HG03060 (cell line): ENCODE results near the gene DDO.

Experiments used
- ATAC-seq: cut with Tn5 transposase; IDR thresholded peaks from one replicate; pipeline ENCODE4 v1.9.1; 2021; ENCODE audit warnings: low read depth, moderate number of reproducible peaks; ENCODE audit not compliant: unreplicated experiment

The DDO gene

DNA sequence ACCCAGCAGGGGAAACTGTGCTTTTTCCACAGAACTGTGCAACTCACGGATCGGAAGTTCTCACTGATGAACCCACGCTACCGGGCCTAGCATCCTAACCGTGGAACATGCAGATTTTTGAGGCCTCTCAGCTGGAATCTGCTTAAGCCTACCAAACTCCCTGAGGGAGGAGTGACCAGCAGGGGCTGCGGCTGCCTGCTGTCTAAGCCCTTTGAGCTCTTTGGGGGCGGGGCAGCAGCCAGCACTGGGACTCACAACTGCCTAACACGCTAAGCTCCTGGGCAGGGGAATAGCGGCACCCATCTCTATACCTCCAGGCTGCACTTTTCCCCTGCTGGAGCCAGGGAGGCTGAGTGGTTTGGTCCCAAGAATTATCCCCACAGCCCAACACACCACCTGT is 36.8 kb downstream of the DDO start:
- ATAC-seq: no peak

DNA sequence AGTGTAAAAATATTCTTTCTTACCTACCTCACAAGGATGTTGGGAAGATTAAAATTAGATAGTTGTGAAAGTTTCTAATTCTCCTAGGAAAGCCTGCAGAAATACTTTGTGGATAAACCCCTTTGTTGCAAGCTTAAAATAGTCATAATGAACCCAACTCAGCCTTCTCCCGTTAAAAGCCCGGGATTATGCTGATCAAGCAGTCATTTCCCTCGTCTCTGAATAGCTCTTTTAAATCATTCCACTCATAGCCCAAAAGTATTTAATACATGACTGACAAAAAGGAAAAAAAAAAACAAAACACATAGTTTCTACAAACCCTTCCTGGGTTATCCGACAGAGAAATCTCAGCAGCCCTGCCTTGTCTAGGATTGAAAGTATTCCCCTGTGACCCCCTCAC is 46.3 kb downstream of the DDO start:
- no peak for ATAC-seq

DNA sequence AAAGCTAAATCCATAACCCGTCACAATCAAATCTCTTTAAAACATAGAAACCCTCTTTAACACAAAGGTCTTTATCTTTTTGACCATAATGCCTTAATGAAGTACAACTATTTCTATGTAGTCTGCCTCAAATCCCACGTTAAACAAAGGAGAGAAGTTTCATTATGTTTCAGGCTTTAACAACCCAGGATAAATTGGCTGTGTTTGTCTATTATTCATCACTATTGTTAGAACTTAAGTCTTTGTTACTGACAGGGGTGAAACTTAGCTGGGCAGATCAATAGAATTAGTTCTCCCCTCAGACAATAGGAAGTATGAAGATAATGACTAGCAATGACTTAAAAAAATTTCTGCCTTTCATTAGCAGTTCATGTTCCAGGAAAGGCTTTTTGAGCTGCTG is 47.1 kb downstream of the DDO start:
- no peak for ATAC-seq

DNA sequence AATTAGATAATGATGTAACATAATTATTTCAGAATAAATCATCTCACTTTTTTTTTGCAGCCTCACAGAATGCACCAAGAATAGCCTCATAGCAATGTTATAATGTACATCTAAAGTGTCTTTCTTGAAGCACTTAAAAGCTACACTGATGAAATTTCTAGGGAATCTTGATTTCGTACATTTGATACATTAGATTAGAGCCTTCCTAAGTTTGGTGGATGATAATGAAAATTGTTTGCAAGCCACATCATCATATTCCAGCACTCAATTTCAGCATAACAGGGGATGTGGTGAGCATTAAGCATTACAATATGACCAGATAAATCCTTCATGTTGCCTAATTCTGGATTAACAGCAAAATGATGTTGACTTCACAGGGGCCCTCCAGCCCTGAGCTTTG is 47.5 kb downstream of the DDO start:
- ATAC-seq: no peak

DNA sequence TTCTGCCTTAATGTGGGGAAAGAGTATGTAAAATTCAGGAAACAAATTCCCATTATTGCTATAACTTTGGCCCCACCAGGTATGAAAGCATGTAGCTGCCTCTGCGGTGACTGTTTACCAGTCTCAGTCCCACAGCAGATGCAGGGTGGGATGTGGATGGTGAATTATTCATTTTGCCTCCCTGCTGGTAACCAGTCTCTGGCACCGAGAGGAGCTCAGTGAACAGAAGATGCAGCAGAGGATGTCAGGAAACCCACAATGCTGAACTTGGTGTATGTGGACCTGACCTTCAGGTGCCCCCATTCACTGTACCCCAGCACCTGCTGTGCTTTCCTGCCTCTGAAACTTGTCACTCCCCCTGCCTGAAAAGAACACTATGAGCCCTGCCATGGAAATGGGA is 48.4 kb downstream of the DDO start:
- ATAC-seq: no peak

DNA sequence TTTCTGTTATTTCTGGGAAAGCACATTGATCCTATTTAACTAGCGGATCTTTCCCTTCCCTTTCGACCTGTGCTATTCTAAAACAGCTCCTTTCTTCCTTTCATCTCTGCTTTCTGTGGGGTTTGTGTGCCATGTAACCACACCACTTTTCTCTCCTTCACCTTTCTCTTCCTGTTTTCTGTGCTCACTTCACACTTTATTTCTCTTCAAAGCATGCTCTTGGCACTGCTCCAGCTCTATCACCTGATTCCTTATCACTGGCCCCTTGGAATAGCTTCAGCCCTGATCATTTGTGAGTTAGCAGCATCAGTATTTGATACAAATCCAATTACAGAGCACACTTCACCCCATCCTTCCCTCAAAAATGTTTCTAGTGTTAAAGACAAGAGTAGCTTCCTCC is 49.1 kb downstream of the DDO start:
- ATAC-seq: no peak

DNA sequence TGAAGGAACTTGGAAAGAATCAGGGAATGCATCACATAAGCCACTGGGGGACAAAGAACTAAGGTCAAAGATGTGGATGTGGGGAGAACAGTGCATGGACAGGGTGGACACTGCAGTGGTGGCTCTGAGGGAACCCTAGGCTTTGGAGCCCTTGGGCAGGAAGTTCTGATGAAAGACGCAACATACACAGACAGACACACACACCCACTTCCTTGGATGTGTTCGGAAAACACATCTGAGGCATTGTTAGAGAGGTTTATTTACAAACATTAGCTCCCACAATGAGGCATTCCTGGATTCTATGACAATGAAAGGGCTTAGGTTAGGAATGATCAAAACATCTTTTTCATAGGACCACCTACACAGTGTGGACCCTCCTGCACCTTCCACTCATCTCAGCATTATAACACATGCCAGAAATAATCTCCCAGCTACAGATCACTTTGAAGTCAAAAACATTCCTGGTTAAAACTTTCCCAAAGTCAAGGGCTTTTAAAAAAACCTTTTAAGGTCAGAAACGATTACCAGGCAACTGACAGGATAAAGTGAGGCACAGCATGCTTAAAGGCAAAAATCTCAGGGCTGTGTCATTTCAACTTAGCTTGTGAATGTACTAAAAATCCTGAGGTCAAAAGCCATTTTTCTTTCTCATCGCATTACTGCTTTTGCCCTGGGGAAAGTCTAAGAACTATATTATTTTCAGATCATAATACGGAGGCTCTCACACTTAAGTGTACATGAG is 50.8 kb downstream of the DDO start:
- ATAC-seq: no peak

DNA sequence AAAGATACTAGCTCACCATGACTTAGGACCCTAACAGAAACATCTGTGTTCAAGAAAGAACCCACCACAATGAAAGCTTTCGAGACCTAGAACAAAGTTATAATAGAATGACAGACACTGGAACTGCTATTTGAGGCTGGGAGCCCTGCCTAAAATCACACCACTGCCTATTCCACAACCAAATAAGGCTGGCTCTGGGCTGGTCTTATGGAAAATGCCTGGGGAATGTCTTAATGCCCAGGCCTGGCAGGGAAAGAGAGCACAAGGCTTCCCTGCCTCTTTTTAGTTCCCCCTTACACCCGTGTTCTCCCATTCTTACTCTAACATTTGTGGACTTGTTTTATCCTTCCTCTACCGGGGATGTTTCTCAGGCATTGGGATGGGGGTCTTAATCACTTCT is 51.6 kb downstream of the DDO start:
- no peak for ATAC-seq

DNA sequence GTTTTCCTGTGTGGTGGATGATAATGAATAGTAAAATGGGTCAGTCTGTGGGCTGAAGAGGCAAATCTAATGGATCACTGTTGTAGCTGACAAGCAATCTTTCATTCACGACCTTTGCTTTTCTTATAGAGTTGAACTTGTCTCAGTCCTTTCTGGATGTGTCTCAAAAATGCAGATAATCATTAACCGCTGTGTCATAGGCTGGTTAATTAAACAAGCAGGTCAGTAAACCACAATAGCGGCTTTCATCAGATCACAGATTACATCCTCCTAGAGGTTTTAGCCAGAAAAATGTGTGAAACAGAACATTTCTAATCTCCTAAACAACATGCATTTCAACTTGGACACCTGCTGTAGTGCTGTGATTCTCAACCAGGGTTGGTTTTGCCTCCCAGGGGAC is 54.7 kb downstream of the DDO start:
- no peak for ATAC-seq

DNA sequence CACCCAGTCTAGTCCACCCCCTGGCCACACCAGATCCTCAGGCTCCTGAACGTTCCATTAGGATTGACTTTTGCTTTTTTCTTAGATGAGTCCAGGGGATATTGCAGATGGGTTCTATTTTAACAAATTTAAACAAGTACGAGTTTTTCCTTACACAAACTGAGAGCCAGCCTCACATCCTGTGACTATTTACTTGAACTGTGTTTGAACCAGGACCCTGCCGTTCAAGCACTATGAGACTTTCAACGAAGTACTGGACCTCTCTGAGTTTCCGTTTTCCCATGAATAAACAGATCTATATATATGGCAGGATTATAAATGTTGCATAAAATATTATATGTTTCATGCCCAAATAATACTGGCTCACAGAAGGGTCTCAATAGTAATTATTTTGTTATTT is 55.8 kb downstream of the DDO start:
- ATAC-seq: no peak

DNA sequence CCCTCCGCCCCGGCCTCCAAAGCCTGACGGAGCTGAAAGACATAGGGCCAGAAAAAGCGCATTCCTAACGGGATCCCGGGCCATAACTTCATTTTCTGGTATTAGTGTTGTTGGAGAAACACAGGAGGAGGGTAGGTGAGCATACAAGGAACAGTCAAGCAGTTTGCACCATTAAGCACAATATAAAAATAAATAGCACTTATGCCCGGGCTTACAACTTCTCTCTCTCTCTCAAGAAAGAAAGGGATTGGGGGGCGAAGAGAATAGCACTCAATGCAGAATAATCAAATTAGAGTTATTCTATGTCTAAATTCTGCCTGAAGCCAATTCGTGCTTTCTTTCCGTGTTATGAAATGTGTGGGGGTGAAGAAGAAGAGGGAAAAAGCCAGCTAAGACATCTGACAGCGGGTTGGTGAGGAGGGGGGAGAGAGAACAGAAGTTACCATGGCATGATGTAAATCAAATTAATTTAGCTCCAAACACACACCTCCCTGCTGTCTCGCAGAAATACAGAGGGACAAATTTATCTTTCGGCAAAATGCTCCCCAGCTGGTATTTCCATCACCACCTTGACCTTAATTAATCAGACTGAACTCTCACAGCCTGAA is 56.7 kb downstream of the DDO start:
- ATAC-seq: no peak

DNA sequence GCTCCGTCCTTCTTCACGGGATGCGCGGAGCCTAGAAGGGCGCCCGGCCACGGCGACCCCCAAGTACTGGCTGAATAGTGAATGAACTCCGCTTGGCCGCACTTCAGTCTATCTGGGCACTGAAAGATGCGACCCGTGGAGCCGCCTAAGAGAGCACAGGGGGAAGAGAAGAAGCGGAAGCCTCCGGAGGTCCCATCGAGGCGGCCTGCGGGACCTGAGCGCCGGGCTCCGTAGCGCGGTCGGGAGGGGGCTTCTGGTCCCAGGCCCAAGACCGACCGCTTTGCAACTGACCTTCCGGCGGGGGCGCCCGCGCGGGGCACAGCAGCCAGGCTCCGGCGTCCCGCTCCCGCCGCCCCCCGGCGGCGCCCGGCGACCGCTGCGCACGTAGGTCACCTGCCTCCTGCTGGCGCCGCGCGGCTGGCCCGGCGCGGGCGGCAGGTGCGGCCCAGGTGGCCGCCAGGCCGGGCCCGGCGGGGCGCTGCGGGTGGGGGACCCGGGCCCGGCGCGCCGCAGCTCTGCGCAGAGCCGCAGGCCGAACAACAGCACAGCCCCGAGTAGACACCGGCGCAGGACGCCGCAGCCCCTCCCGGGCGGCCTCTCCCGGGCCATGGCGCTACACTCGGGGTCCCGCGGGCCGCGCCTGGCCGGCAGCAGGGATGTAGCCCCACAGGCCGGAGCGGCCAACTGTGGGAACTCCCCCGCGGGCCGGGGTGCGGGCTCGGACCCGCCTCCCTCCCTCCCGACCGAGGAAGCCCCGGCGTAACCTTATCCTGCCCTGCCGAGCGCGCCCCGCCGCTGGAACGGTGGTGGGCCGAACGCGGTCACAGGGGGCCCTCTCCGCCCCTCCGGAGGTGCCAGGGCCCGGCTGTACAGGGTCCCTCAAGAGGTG is 57.5 kb downstream of the DDO start, which contains the start of gene METTL24:
TSS of gene METTL24 (minus strand) at position 686 of the 889 bp plus-strand sequence. CDS start at position 609, 77 bp downstream.
- ATAC-seq: no peak

DNA sequence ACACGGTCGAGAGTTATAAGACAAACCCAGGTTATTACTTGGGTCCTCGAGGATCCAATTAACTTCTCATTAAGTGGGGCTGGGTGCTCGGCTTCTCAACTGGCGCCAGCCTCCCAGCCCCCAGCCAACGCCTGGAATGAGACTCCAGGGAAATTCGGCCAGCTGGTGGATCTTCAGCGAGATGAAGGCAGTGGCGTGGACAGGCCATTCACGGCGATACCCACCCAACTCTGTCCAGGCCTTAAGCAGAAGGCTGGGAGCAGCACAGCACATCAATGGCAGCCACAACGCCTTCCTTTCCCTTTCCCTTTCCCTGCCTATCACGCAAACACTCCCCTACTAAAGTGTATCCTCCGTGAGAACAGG is 58.1 kb downstream of the DDO start:
- ATAC-seq: no peak

DNA sequence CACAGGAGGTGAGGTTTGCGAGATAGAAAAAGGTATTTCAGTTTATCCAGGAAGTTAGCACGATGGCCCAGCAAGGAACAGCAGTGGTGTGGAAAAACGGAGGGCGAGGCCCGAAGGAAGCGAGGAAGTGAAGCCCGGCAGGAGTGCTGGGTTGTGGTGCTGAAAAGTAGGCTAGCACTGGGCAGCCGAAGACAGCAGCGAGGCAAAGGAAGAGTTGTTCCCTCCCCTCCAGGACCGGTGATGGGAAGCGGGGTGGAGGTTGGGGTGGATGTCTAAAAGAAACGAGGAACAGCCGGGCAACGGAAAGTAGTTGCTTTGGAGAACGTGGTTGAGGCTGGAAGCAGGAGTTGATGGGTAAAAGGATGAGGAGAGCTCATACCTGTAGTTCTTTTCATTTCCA is 58.6 kb downstream of the DDO start:
- ATAC-seq: no peak

DNA sequence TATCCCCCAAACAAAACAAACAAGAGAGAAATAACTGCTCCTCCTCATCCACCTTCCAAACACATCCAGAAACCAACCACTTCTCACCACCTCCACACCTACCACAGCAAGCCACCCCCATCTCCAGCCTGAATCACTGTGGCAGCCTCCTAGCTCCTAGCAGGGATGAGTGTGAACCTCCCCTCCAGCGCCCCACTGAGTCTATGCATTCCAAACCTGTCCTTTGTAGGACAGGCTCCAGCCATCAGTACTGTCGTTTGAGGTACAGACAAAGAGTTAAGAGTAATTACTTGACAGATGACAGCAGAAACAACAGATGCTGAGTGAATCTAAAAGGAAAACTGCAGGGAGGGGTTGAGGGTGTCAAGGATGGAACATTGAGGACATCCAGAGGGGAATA is 59.6 kb downstream of the DDO start:
- no peak for ATAC-seq

DNA sequence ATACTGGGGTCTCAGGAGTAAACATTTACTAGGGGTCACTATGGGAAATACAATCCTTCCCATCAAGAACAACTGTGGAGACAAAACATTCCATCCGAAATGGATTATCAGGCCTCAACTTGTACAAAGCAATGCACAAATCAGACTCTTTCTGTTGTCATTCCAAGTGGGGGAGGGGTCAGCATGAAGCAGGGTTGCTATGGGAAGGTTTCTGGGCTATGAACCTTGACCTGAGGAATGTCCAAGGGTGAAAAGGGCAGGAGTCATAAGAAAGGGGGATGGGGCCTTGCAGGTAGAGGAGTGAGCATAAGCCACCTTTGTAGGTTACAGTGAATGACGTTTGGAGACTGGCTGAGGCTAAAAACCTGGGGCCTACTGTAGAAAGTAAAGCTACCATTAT is 60.4 kb downstream of the DDO start:
- no peak for ATAC-seq

DNA sequence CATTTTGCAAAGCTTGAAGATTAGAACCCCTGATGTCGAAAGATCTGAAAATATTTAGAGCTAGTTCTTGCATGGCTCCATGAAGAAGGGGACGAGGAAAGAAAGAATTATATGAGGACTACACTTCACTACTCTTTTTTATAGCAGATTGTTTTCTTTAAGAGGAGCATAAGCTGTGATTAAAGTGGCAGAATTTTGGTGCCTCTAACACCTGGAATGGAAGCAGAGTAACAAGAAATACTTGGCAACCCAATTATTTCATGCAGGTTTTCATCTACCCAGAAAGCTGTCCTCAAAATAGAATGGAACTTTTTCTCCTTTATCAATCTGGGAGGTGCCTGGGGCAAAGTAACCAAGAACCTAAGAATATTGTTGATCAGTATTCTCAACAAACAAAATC is 61.2 kb downstream of the DDO start:
- no peak for ATAC-seq

DNA sequence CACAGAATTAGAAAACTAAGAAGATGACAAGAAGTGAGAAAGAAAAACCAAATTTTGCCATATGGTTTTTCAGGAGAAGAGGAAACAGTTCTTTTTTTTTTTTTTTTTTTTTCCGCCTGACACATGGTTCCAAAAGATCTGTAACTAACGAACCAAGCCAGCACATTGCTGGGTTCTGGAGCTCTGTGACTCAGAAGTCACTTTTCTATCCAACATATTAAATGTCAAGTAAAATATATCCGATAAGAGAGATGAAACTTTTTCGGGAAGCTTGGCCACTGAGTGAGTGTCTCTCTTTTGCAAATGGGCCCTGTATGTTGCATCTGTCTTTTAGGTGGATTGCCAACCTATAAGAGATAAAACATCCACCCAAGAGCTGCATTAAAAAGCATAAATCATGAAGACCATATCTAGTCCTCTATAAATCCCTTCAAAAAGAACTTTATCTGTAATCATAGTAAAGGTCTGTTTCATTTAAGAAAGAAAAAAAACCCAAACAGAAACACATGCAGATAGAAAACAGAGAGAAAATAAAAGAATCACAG is 61.8 kb downstream of the DDO start:
- ATAC-seq: no peak

DNA sequence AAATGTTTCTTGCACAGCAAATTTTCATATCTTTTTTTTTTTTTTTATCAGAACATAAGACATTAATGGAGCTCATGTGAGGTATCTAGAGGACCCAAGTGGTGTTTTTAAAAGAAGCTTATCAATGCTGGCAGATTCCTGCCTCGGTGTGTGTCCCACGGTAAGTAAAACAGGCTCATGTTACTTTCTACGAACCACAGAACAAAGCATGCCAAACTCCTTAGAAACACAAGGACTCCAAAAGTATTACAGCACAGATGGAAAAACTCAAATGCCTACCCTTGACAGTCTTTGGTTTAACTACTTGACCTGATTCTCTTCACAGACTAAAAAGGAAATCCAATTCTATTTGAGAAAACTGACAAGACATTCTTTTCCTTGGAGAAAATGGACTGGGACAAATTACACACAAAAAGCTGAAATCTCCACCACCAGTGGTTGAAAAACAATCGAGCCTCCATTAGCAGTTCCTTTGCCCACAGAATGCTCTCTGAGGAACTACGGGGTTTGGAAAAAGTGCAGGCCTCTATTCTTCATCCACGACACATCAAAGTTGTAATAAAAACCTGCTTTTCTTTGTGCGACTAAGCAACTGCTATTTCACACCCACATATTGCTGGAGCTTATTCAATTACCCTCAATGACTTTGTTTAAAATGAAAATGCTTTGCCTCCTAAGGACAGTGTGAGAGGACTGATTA is 62.7 kb downstream of the DDO start:
- no peak for ATAC-seq

DNA sequence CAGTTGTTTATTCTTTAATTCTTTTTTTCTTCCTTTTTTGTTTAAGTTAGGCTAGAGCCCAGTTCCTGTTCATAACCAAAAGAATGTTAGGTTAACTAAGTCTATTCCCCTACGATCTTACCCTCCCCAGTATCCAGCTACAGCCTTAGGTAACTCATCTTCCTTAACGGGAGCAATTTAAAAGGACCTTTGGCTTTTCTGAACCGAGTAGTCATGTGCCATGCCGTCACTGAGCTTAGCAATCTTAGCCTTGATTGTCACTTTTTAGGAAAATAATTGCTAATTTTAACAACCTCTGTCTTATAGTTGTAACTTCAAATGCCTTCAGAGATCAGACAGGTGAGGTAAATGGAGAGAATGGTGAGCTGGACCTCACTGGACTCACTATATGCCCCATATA is 63.4 kb downstream of the DDO start:
- no peak for ATAC-seq

DNA sequence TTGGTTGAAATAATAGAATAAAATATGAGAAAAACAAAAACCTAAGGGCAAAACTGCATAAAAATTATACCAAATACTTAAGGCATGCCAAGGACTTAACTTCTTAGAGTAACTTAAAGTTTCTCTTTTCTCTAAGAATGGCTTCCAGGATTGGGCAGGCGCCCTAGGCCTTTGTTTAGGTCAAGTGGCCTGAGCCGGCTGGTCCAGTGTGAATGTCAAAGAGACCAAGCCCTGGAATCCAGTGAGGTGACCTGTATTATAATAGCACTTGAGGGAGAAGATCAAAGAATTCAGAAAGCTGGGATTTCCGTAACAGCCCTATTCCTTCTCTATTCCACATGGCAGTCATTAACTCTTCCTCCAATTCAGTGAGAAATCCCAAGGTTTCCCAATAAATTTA is 63.8 kb downstream of the DDO start:
- no peak for ATAC-seq
